ENCODE data around the gene ZEB2.

DNA sequence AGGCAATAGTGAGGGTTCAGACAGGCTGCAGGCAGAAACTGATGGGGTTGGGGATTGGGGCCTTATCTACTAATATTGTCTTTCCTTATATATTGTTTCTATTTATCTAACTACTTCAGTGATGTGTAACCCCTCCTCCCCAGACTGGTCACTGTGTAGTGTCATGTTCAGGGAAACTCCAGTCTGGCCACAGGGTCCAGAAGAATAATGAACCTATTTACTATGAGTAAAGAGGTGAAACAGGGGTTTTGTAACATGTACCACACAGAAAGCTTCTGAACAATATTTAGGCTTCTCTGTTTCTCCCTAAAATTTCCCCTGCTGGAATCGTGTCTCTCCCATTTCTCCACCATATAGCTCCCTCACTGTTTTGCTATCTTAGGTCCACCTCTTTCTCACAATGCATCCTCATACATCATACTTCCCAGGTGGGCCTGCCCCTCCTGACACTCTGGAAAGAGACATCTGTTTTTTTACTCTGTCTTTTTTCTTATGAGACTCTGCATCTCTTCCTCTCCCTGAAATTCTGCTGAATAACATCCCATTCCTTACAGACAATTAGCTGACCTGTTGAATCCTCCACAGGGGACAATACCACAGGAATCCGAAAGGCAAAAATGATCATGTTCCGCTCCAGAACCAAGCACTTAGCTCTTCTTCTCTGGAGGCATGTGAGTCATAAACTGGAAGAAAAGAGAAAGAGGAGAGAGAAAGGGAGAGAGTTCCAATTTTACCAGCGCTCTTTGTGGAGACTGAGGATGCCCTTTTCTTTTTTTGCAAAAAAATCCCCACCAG is 154.8 kb downstream of the ZEB2 start:
- TF ChIP-seq, protein P1, sequence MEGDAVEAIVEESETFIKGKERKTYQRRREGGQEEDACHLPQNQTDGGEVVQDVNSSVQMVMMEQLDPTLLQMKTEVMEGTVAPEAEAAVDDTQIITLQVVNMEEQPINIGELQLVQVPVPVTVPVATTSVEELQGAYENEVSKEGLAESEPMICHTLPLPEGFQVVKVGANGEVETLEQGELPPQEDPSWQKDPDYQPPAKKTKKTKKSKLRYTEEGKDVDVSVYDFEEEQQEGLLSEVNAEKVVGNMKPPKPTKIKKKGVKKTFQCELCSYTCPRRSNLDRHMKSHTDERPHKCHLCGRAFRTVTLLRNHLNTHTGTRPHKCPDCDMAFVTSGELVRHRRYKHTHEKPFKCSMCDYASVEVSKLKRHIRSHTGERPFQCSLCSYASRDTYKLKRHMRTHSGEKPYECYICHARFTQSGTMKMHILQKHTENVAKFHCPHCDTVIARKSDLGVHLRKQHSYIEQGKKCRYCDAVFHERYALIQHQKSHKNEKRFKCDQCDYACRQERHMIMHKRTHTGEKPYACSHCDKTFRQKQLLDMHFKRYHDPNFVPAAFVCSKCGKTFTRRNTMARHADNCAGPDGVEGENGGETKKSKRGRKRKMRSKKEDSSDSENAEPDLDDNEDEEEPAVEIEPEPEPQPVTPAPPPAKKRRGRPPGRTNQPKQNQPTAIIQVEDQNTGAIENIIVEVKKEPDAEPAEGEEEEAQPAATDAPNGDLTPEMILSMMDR (IDR thresholded peaks at IDR 0.05), result no peak
- TF ChIP-seq EP300 (IDR thresholded peaks at IDR 0.05), result no peak
- TF ChIP-seq POLR2A (IDR thresholded peaks at IDR 0.05), result no peak

All from ovary (tissue), 3 donors.